ENCODE data around the gene ADAMTS9. TPM values are rescaled to one million over a fixed set of nuclear protein-coding genes. Genes with fewer than 3 reads are reported as not detected.

The ADAMTS9 gene
- total RNA-seq, 1 donor = not detected

DNA sequence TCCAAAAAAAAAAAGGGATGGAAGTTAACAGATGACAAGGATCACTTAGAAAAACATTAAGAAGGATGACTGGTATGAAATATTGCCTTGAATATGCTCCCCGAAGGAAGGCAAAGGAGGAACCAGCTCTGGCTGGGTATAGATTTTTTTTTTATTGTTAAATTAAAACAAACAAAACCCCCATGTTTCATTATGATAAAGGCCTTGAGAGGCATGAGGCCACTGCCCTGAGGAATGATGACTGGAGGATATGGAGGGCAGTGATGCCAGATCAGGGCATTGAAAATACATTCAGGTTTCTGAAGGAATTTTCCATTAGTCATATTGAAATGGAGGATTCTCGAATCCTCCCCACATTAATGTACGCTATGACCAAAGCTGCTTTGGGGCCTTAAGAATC, 120.9 kb downstream of the ADAMTS9 start:
- Histone ChIP-seq H3K27me3 (ENCODE audit: insufficient read depth, low read length) (no peaks in the 10 kb centered on the region), H3K9me3 (ENCODE audit: low read depth, low read length) (no peaks in the 10 kb centered on the region), H3K4me1 (ENCODE audit: insufficient read depth, low read length) (no peaks in the 10 kb centered on the region), H3K4me3 (ENCODE audit: low read length) (no peak overlapping the region)

- Histone ChIP-seq H3K9me3 (ENCODE audit: low read depth, low read length) (no peaks in the 10 kb centered on the region), H3K4me1 (ENCODE audit: insufficient read depth, low read length) (no peaks in the 10 kb centered on the region), H3K27me3 (ENCODE audit: insufficient read depth, low read length) (no peaks in the 10 kb centered on the region), H3K4me3 (ENCODE audit: low read length) (no peak overlapping the region)
These were observed 124.0 kb downstream of the ADAMTS9 start for GRCh38 chr3:64563751-64564150.

- H3K4me1 ChIP-seq (ENCODE audit: insufficient read depth, low read length) = no peaks in the 10 kb centered on the region
- no peaks in the 10 kb centered on the region for H3K9me3 ChIP-seq (ENCODE audit: low read depth, low read length)
- no peaks in the 10 kb centered on the region for H3K27me3 ChIP-seq (ENCODE audit: insufficient read depth, low read length)
- H3K4me3 ChIP-seq (ENCODE audit: low read length) = no peak overlapping the region
These were observed 125.9 kb downstream of the ADAMTS9 start for GRCh38 chr3:64561868-64562267.

DNA sequence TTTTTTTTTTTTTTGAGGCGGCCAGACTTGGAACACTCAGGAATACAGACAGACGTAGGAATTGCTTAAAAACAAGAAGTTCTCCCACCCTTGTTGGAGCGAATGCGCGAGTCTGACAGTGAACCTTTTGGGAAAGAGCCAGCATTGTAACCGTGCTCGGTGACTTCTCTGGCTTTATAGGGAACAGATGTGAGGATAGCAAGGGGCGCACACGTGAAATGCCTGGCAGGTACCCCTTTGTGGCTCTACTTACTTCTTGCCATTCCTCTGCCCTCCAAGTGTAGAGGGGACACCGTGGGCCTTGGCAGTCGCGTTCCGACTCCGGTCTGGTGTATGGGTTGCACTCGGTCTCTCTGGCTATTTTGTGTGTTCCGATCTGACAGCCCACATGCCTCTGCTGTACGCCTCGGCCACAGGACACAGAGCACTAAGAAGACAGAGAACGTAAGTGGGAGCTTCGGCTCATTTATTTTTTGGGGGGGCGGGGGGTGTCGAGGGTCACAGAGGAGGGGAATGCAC, 126.4 kb downstream of the ADAMTS9 start:
- Histone ChIP-seq H3K27me3 (ENCODE audit: insufficient read depth, low read length) (no peaks in the 10 kb centered on the region), H3K4me1 (ENCODE audit: insufficient read depth, low read length) (no peaks in the 10 kb centered on the region), H3K9me3 (ENCODE audit: low read depth, low read length) (no peaks in the 10 kb centered on the region), H3K4me3 (ENCODE audit: low read length) (no peak overlapping the region)

DNA sequence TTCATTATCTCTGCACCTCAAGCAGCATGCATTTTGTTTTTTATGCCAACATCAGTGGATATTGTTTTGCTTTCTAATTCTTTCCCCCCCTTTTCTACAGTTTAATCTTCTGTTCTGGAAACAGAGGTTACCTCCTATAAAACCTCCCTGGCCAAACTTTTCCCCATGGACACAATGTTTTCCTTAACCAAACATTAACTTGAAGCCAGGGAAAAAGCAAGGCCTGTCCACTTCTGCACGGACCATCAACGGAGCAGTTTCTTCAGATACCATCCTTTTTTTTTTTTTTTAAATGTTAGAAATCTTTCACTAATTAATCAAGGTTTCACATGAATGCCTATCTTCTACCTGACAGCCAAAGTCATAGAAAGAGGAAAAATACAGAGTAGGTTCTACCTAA, 127.0 kb downstream of the ADAMTS9 start:
- no peaks in the 10 kb centered on the region for H3K4me1 ChIP-seq (ENCODE audit: insufficient read depth, low read length)
- no peak overlapping the region for H3K4me3 ChIP-seq (ENCODE audit: low read length)
- no peaks in the 10 kb centered on the region for H3K9me3 ChIP-seq (ENCODE audit: low read depth, low read length)
- H3K27me3 ChIP-seq (ENCODE audit: insufficient read depth, low read length) = no peaks in the 10 kb centered on the region

DNA sequence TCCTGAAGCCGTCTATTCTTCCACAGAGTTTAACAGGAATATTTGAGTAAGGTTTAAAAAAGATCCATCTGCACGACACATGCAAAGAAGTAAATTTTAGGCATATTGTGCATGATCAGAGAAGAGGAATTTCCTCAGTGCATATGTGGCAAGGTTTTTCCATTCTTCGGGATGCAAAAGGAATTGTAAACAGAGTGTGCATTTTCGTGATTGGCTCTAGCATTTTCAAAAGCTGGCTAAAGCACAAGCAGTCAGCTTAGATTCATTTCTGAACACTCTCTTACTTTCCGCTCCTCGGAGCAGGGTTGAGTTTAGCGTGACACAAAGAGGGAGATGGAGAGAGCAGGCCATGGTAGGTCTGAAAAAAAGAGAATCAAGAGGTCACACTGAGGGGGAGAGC, 128.2 kb downstream of the ADAMTS9 start:
- Histone ChIP-seq H3K27me3 (ENCODE audit: insufficient read depth, low read length) (no peaks in the 10 kb centered on the region), H3K9me3 (ENCODE audit: low read depth, low read length) (no peaks in the 10 kb centered on the region), H3K4me1 (ENCODE audit: insufficient read depth, low read length) (no peaks in the 10 kb centered on the region), H3K4me3 (ENCODE audit: low read length) (no peak overlapping the region)

DNA sequence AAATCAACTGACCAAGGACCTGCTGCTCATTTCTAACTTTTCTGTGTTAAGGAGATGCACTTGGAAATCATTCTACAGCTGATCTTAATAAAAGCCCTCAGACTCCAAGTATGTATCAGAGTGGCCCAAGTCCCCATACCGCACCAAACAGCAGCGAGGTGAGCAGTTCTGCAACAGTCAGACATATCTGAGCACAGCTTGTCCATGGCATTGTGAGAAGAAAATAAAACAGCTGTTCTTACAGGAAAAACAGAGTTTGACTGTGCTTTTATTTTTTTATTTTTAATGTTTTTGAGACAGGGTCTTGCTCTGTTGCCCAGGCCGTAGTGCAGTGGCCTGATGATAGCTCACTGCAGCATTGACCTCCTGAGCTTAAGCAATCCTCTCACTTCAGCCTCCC, 131.8 kb downstream of the ADAMTS9 start:
- Histone ChIP-seq H3K9me3 (ENCODE audit: low read depth, low read length) (no peaks in the 10 kb centered on the region), H3K4me1 (ENCODE audit: insufficient read depth, low read length) (no peaks in the 10 kb centered on the region), H3K4me3 (ENCODE audit: low read length) (no peak overlapping the region), H3K27me3 (ENCODE audit: insufficient read depth, low read length) (no peaks in the 10 kb centered on the region)

GRCh38 chr3:64555351-64555750, 132.4 kb downstream of the ADAMTS9 start:
- no peaks in the 10 kb centered on the region for H3K27me3 ChIP-seq (ENCODE audit: insufficient read depth, low read length)
- H3K4me1 ChIP-seq (ENCODE audit: insufficient read depth, low read length) = no peaks in the 10 kb centered on the region
- no peak overlapping the region for H3K4me3 ChIP-seq (ENCODE audit: low read length)
- H3K9me3 ChIP-seq (ENCODE audit: low read depth, low read length) = no peaks in the 10 kb centered on the region

DNA sequence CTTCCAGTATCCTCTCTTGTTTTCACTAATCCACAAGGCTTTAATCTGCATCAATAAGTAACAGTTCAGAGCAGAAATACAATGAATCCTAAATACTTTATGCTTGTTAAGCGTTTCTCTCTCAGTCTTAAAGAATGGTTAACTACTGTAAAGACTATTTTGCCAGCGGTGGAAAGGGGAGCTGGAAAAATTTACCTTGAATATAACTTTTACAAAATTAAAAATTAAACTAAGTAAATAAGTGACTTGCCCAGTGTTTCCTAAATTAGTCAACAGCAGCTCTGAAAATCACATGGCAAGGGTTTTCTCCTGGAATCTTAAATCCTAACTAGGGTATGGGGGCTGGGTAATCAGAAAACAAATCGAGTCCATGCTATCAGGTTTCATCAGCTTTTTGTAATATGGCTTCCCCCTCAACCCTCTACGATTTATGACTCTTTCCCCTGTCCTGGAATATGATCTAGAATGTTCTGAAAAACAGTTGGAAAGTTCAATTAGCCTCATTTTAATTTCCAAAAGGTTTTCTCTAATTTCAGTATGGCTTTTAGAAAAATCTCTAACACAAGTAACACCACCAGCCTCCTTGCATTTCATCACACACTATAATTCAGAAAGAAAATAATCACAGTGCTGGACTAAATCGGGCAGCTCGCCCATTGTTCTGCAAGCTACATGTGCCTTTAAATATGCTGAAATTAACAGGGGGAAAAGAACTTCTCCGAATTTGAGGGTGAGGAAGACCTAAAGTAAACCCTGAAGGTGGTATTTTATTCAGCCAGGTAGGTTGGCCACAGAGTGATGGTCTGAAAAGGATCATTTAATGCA, 133.5 kb downstream of the ADAMTS9 start:
- Histone ChIP-seq H3K27me3 (ENCODE audit: insufficient read depth, low read length) (no peaks in the 10 kb centered on the region), H3K4me3 (ENCODE audit: low read length) (no peak overlapping the region), H3K4me1 (ENCODE audit: insufficient read depth, low read length) (no peaks in the 10 kb centered on the region), H3K9me3 (ENCODE audit: low read depth, low read length) (no peaks in the 10 kb centered on the region)

DNA sequence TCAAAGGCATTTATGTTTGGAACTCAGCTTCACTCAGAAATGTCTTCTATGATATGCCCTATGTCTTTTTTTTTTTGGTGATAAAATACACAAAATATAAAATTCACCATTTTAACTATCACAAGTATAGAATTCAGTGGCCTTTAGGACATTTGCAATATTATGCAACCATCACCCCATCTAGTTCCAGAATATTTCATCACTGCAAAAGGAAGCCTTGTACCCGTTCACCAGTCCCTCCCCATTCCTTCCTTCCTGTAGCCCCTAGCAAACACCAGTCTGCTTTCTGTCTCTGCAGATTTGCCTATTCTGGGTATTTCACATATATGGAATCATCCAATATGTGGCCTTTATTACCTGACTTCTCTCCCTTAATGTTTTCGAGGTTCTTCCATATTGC, 134.8 kb downstream of the ADAMTS9 start:
- H3K4me3 ChIP-seq (ENCODE audit: low read length) = no peak overlapping the region
- no peaks in the 10 kb centered on the region for H3K4me1 ChIP-seq (ENCODE audit: insufficient read depth, low read length)
- no peaks in the 10 kb centered on the region for H3K27me3 ChIP-seq (ENCODE audit: insufficient read depth, low read length)
- no peaks in the 10 kb centered on the region for H3K9me3 ChIP-seq (ENCODE audit: low read depth, low read length)

DNA sequence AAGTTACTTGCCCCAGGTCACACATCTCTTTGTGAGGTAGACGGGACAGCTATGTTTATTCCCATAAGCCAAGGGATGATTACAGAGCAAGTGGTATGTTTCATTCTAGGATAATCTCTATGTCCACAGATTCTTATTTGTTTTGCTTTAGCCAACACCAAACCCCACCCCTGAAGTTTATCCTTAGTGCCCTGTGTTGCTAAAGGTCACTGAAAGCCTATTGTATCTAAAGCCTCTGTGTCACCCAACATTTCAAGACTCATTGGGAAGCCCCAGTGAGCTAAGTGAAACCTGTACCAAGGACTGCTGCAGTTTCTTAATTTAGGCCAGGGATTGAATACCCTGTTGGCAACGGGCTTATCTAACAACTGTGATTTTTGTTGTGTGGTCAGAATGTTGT, 135.6 kb downstream of the ADAMTS9 start:
- no peaks in the 10 kb centered on the region for H3K4me1 ChIP-seq (ENCODE audit: insufficient read depth, low read length)
- H3K9me3 ChIP-seq (ENCODE audit: low read depth, low read length) = no peaks in the 10 kb centered on the region
- no peak overlapping the region for H3K4me3 ChIP-seq (ENCODE audit: low read length)
- no peaks in the 10 kb centered on the region for H3K27me3 ChIP-seq (ENCODE audit: insufficient read depth, low read length)

DNA sequence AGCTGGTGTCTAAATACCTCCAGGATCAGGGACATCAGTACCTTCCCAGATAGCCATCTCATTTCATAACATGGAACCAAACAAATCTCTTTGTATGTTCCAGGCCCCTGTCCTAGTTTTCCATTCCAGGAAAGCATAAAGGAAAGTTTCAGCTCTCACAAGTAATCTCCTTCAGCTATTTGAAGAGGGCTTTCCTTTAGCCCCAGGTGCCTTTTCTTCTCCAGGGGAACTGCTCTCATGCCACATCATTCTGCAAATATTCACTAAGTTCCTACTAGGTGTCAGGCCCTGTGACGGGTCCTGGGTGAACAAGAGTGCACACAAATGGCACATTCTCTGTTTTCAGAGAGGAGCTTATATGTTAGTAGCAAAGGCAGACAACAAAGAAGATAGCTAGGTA, 136.1 kb downstream of the ADAMTS9 start:
- H3K4me1 ChIP-seq (ENCODE audit: insufficient read depth, low read length) = no peaks in the 10 kb centered on the region
- no peak overlapping the region for H3K4me3 ChIP-seq (ENCODE audit: low read length)
- H3K9me3 ChIP-seq (ENCODE audit: low read depth, low read length) = no peaks in the 10 kb centered on the region
- no peaks in the 10 kb centered on the region for H3K27me3 ChIP-seq (ENCODE audit: insufficient read depth, low read length)

DNA sequence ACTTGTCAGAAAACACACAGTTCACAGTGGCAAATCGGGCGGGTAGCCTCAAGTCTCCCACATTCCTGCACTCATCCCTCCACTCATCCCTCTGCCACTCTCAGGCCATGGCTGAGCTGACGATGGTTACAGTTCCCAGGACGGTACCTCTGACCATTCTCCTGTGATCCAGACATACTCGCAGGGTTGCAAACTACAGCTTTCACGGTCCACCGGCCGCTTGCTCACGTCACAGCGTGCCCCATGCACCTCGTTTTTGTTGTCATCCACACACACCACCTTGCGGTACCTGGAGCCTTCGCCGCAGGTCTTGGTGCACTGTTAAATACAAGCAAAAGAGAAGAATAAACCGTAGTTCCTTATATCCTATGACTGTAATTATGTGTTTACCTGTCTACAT, 137.1 kb downstream of the ADAMTS9 start:
- Histone ChIP-seq H3K27me3 (ENCODE audit: insufficient read depth, low read length) (no peaks in the 10 kb centered on the region), H3K4me3 (ENCODE audit: low read length) (no peak overlapping the region), H3K4me1 (ENCODE audit: insufficient read depth, low read length) (no peaks in the 10 kb centered on the region), H3K9me3 (ENCODE audit: low read depth, low read length) (no peaks in the 10 kb centered on the region)

DNA sequence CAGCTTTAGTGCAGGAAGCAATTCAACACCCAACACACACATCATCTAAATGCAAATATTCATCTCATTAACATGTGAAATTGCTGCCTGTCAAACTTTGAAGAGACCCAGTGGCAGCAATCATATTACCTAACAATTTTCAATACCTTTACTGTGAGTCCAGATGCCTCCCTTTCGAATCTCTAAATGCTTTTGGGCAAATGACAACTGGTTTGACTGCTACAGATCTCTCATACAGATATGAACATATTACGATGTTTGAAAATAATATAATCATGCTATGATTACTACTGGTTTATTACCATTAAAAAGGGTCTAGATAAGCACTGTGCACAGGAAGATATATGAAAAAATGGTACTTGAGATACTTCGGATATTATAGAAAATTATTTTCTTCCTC, 137.9 kb downstream of the ADAMTS9 start:
- no peak overlapping the region for H3K4me3 ChIP-seq (ENCODE audit: low read length)
- no peaks in the 10 kb centered on the region for H3K4me1 ChIP-seq (ENCODE audit: insufficient read depth, low read length)
- H3K9me3 ChIP-seq (ENCODE audit: low read depth, low read length) = no peaks in the 10 kb centered on the region
- H3K27me3 ChIP-seq (ENCODE audit: insufficient read depth, low read length) = no peaks in the 10 kb centered on the region

- no peaks in the 10 kb centered on the region for H3K4me1 ChIP-seq (ENCODE audit: insufficient read depth, low read length)
- H3K4me3 ChIP-seq (ENCODE audit: low read length) = no peak overlapping the region
- no peaks in the 10 kb centered on the region for H3K27me3 ChIP-seq (ENCODE audit: insufficient read depth, low read length)
- no peaks in the 10 kb centered on the region for H3K9me3 ChIP-seq (ENCODE audit: low read depth, low read length)
These were observed 139.5 kb downstream of the ADAMTS9 start for GRCh38 chr3:64548200-64548889.

GRCh38 chr3:64546856-64547255, 140.9 kb downstream of the ADAMTS9 start:
- no peaks in the 10 kb centered on the region for H3K27me3 ChIP-seq (ENCODE audit: insufficient read depth, low read length)

More at GRCh38 chr3:64546856-64547255, 140.9 kb downstream of the ADAMTS9 start:
- Histone ChIP-seq H3K4me3 (ENCODE audit: low read length) (no peak overlapping the region), H3K4me1 (ENCODE audit: insufficient read depth, low read length) (no peaks in the 10 kb centered on the region), H3K9me3 (ENCODE audit: low read depth, low read length) (no peaks in the 10 kb centered on the region)
